Rectal smooth muscle tissue (tissue), 1 donor: ENCODE results near the gene WDR72.

Experiments used
- H3K27ac ChIP-seq: one replicate; pipeline ENCODE4 v1.7.0; 2013; ENCODE audit warnings: low read depth, low read length, inconsistent platforms
- H3K27me3 ChIP-seq: one replicate; pipeline ENCODE4 v1.7.0; 2013; ENCODE audit warnings: low read length; ENCODE audit not compliant: control insufficient read depth, insufficient read depth
- H3K36me3 ChIP-seq: one replicate; pipeline ENCODE4 v1.7.0; 2013; ENCODE audit warnings: low read length; ENCODE audit not compliant: control insufficient read depth, insufficient read depth
- H3K4me1 ChIP-seq: one replicate; pipeline ENCODE4 v1.7.0; 2013; ENCODE audit warnings: low read length; ENCODE audit not compliant: control insufficient read depth, insufficient read depth
- H3K4me3 ChIP-seq: one replicate; pipeline ENCODE4 v1.7.0; 2013; ENCODE audit warnings: low read length
- H3K9ac ChIP-seq: one replicate; pipeline ENCODE4 v1.7.0; 2013; ENCODE audit warnings: low read length

WDR72 gene

GRCh38 chr15:53498996-53499395, 260.5 kb downstream of the WDR72 start:
- H3K9ac ChIP-seq, result no peak overlapping the region
- no peaks in the 10 kb centered on the region for H3K27me3 ChIP-seq
- no peak overlapping the region for H3K4me3 ChIP-seq
- no peaks in the 10 kb centered on the region for H3K36me3 ChIP-seq
- H3K4me1 ChIP-seq, result no peaks in the 10 kb centered on the region
- no peak overlapping the region for H3K27ac ChIP-seq

DNA sequence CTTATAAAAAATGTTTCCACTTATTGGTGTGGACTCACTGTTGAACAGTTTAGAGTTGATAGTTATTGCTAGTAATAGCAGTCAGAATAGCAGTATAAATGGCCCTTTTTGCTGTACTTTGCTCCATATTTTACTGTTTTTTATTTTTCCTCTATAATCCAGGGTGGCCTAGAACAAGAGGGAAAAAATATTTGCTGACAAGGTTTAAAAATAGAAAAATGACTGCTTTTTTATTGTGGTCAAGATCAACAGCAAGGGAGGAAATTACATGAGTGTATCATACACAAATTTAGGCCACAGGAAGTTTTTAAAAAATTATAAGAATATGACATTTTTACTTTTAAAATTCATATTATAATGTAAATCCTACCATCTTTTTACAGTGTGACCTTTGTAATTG, 269.1 kb downstream of the WDR72 start:
- Histone ChIP-seq H3K4me3 (no peak overlapping the region), H3K27ac (no peak overlapping the region), H3K27me3 (no peaks in the 10 kb centered on the region), H3K36me3 (no peaks in the 10 kb centered on the region), H3K4me1 (no peaks in the 10 kb centered on the region), H3K9ac (no peak overlapping the region)

GRCh38 chr15:53482055-53482454, 277.4 kb downstream of the WDR72 start:
- Histone ChIP-seq H3K36me3 (no peaks in the 10 kb centered on the region), H3K9ac (no peak overlapping the region), H3K27me3 (no peaks in the 10 kb centered on the region), H3K4me1 (no peaks in the 10 kb centered on the region), H3K27ac (no peak overlapping the region), H3K4me3 (no peak overlapping the region)

- H3K27ac ChIP-seq, result no peak overlapping the region
- H3K9ac ChIP-seq, result no peak overlapping the region
- H3K4me3 ChIP-seq, result no peak overlapping the region
- no peaks in the 10 kb centered on the region for H3K27me3 ChIP-seq
- no peaks in the 10 kb centered on the region for H3K36me3 ChIP-seq
- H3K4me1 ChIP-seq, result no peaks in the 10 kb centered on the region
These were observed 281.3 kb downstream of the WDR72 start for GRCh38 chr15:53477981-53478766.

DNA sequence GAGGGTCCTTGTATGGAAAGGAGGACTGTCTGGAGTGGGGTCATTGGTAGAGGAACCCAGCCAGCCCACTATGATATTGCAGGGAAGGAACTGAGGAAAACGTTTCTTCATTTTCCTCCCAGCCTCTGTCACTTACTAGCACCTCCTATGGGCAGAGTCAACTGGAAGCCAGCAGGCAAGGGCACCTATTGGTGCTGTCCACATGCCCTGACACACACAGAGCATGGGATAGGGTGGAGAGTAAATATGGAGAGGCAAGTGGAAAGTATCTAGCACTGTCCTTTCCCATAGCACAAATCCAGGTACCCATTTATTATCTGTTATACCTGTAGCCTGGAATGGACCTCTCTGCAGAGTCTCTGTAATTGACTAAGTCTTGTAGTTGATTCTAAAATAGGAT, 285.6 kb downstream of the WDR72 start:
- Histone ChIP-seq H3K36me3 (no peaks in the 10 kb centered on the region), H3K9ac (no peak overlapping the region), H3K27me3 (no peaks in the 10 kb centered on the region), H3K4me3 (no peak overlapping the region), H3K4me1 (no peaks in the 10 kb centered on the region), H3K27ac (no peak overlapping the region)

GRCh38 chr15:53473435-53473834, 286.0 kb downstream of the WDR72 start:
- Histone ChIP-seq H3K27ac (no peak overlapping the region), H3K4me1 (no peaks in the 10 kb centered on the region), H3K36me3 (no peaks in the 10 kb centered on the region), H3K9ac (no peak overlapping the region), H3K27me3 (no peaks in the 10 kb centered on the region), H3K4me3 (no peak overlapping the region)

GRCh38 chr15:53472883-53473282, 286.6 kb downstream of the WDR72 start:
- Histone ChIP-seq H3K27me3 (no peaks in the 10 kb centered on the region), H3K36me3 (no peaks in the 10 kb centered on the region), H3K9ac (no peak overlapping the region), H3K27ac (no peak overlapping the region), H3K4me1 (no peaks in the 10 kb centered on the region), H3K4me3 (no peak overlapping the region)

DNA sequence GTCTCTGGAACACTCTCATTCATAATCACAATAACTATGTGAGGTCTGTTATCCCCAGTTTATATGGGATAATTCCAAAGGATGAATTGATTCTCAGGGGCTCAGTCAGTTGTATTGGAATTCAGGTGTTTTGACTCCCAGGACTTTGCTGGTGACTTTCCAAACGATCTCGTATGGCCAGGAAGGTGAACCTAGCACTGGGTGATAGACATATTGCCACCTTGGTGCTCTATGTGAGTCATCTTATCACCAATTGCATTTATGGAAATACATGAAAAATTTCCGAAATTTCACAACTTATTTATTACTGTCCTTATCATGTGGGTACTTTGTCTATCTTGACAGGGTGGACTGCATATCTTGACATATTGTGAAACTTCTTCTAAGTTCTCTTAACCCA, 287.3 kb downstream of the WDR72 start:
- H3K27me3 ChIP-seq, result no peaks in the 10 kb centered on the region
- H3K36me3 ChIP-seq, result no peaks in the 10 kb centered on the region
- H3K27ac ChIP-seq, result no peak overlapping the region
- no peak overlapping the region for H3K4me3 ChIP-seq
- H3K4me1 ChIP-seq, result no peaks in the 10 kb centered on the region
- no peak overlapping the region for H3K9ac ChIP-seq

DNA sequence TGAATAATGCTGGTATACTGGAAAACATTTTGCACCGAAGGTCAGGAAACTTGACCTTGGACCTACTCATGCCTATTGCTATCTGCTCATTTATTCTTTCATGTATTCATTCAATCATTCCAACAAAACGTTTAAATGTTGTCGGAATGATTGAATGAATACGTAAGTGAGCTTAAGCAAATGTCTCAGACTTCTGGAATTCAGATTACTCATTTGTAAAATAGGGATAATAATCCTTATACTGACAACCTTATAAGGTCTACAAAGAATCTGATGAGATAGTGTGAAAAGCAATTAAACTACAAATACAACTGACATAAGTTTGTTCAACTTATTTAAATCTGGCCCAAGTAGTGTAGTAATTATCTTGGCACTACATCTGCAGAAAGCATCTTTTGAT, 288.7 kb downstream of the WDR72 start:
- Histone ChIP-seq H3K27ac (no peak overlapping the region), H3K36me3 (no peaks in the 10 kb centered on the region), H3K27me3 (no peaks in the 10 kb centered on the region), H3K4me3 (no peak overlapping the region), H3K4me1 (no peaks in the 10 kb centered on the region), H3K9ac (no peak overlapping the region)

GRCh38 chr15:53469422-53469821, 290.0 kb downstream of the WDR72 start:
- no peak overlapping the region for H3K27ac ChIP-seq

More at GRCh38 chr15:53469422-53469821, 290.0 kb downstream of the WDR72 start:
- Histone ChIP-seq H3K4me3 (no peak overlapping the region), H3K9ac (no peak overlapping the region), H3K36me3 (no peaks in the 10 kb centered on the region), H3K4me1 (no peaks in the 10 kb centered on the region), H3K27me3 (no peaks in the 10 kb centered on the region)
